ENCODE measurements around the gene SDK1. TPM values are rescaled to one million over a fixed set of nuclear protein-coding genes. Genes with fewer than 3 reads are reported as not detected.

Gene SDK1
- total and polyA plus RNA-seq, 10 of the 15 experiments (the other 5 are each of a cell fraction or from before 2014, with no cell fraction given), result 0.14 to 0.33 TPM; not detected in 8

DNA sequence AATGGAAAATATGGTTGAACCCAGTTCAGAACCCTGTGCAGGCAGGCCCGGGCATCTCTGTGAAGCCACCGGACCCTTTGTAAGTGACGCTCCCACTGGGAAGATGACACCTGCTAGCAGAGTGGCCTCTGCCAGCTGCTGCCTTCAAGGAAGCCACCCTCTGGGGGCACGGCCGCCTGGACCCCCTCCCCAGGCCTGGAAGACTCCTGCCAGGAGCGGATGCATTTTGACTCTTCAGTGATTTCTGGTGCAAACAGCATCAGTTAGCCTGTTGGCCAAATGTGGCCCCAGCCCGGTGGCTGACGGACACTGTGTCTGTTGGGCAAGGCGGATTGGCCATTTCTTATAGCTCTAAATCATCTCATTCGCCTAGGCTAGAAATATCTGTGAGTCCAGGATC is 867.0 kb downstream of the SDK1 start:
- BruUV-seq (replicated peaks), result no TSS peak
- FAIRE-seq (no peak), ATAC-seq (no peak), DNase-seq (ENCODE audit: low read depth, low spot score) (no peak)
- H2AFZ ChIP-seq (ENCODE audit: control insufficient read depth, low read depth, low read length), result no peak overlapping the region
- TF ChIP-seq IRF4 (IDR thresholded peaks at IDR 0.05; ENCODE audit: low read depth, low read length) (no peak), KDM1A (IDR thresholded peaks at IDR 0.05; ENCODE audit: borderline replicate concordance) (no peak), SP1 (IDR thresholded peaks at IDR 0.05; ENCODE audit: low read depth, low read length) (no peak), EZH2 (IDR thresholded peaks at IDR 0.05; ENCODE audit: borderline replicate concordance, control insufficient read depth, low read depth, low read length) (no peak)
- in situ Hi-C loops (cut with MboI), result no loop called here
- ChIA-PET POLR2A (no interaction called here), RAD21 (ENCODE audit: unreplicated experiment) (no interaction called here), SMC1A (ENCODE audit: uncharacterized antibody, unreplicated experiment) (no interaction called here), CTCF (no interaction called here)
- H3K4me3 ChIP-seq, result no peak overlapping the region
- H3K27ac ChIP-seq (ENCODE audit: control insufficient read depth, insufficient read depth), result no peak overlapping the region
- no peaks in the 10 kb centered on the region for H3K27me3 ChIP-seq (replicated peaks in 1 of 2; ENCODE audit: control insufficient read depth in 2 of 2, insufficient read depth in 2 of 2, low read length in 1 of 2)
- no peak overlapping the region for H3K4me2 ChIP-seq (ENCODE audit: control insufficient read depth, insufficient read depth)
- H3K9me3 ChIP-seq (replicated peaks; ENCODE audit: control insufficient read depth, insufficient read depth, low read length), result no peaks in the 10 kb centered on the region; the same call in 2 of the 3 replicates
- 28% methylated on average over 10 of the region's 10 CpGs for WGBS (ENCODE audit: insufficient coverage, insufficient replicate concordance, low lambda C conversion rate, missing lambda C conversion rate)
- no peaks in the 10 kb centered on the region for H3K4me1 ChIP-seq (ENCODE audit: control insufficient read depth, insufficient read depth, low read length)
- H4K20me1 ChIP-seq (ENCODE audit: control insufficient read depth, insufficient read depth), result no peaks in the 10 kb centered on the region
- H3K36me3 ChIP-seq (ENCODE audit: control insufficient read depth in 2 of 2, insufficient read depth in 2 of 2, low read length in 1 of 2), result no peaks in the 10 kb centered on the region
- no peaks in the 10 kb centered on the region for H3K79me2 ChIP-seq (ENCODE audit: control insufficient read depth, insufficient read depth, low read length)
- no peak overlapping the region for H3K9ac ChIP-seq (ENCODE audit: control insufficient read depth, insufficient read depth, low read length)
- intact Hi-C loops (cut with micrococcal nuclease; ENCODE audit: unreplicated experiment), result no loop called here

DNA sequence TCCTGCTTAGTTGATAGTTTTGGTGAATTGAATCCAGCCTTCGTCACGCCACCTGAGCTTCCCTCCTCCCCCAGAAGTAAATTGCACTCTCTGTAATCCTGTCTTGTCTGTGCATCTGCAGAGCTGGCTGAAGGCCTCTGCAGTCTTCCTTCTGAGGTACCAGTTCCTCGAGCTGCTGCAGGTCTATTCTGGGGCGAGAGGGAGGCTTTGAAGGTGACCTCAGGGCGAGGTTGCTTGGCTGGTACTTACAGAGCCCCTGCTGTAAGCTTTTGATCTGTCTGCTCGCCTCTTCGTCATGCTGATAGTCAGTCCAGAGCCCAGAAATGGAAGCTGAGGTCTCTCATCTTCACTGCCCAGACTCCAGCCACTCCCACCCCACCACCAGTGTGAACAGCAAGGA is 867.5 kb downstream of the SDK1 start:
- ChIA-PET POLR2A (no interaction called here), RAD21 (ENCODE audit: unreplicated experiment) (no interaction called here), SMC1A (ENCODE audit: uncharacterized antibody, unreplicated experiment) (no interaction called here)
- TF ChIP-seq, protein P1, sequence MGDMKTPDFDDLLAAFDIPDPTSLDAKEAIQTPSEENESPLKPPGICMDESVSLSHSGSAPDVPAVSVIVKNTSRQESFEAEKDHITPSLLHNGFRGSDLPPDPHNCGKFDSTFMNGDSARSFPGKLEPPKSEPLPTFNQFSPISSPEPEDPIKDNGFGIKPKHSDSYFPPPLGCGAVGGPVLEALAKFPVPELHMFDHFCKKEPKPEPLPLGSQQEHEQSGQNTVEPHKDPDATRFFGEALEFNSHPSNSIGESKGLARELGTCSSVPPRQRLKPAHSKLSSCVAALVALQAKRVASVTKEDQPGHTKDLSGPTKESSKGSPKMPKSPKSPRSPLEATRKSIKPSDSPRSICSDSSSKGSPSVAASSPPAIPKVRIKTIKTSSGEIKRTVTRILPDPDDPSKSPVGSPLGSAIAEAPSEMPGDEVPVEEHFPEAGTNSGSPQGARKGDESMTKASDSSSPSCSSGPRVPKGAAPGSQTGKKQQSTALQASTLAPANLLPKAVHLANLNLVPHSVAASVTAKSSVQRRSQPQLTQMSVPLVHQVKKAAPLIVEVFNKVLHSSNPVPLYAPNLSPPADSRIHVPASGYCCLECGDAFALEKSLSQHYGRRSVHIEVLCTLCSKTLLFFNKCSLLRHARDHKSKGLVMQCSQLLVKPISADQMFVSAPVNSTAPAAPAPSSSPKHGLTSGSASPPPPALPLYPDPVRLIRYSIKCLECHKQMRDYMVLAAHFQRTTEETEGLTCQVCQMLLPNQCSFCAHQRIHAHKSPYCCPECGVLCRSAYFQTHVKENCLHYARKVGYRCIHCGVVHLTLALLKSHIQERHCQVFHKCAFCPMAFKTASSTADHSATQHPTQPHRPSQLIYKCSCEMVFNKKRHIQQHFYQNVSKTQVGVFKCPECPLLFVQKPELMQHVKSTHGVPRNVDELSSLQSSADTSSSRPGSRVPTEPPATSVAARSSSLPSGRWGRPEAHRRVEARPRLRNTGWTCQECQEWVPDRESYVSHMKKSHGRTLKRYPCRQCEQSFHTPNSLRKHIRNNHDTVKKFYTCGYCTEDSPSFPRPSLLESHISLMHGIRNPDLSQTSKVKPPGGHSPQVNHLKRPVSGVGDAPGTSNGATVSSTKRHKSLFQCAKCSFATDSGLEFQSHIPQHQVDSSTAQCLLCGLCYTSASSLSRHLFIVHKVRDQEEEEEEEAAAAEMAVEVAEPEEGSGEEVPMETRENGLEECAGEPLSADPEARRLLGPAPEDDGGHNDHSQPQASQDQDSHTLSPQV (IDR thresholded peaks at IDR 0.05), result no peak
- TF ChIP-seq ZNF384 (IDR thresholded peaks at IDR 0.05; ENCODE audit: borderline replicate concordance, low read depth, low read length) (no peak), TCF12 (IDR thresholded peaks at IDR 0.05; ENCODE audit: low read depth, low read length) (no peak), SMARCA5 (IDR thresholded peaks at IDR 0.05) (no peak), USF2 (IDR thresholded peaks at IDR 0.05; ENCODE audit: borderline replicate concordance, low read depth, low read length) (no peak)
- TF ChIP-seq, protein P2, sequence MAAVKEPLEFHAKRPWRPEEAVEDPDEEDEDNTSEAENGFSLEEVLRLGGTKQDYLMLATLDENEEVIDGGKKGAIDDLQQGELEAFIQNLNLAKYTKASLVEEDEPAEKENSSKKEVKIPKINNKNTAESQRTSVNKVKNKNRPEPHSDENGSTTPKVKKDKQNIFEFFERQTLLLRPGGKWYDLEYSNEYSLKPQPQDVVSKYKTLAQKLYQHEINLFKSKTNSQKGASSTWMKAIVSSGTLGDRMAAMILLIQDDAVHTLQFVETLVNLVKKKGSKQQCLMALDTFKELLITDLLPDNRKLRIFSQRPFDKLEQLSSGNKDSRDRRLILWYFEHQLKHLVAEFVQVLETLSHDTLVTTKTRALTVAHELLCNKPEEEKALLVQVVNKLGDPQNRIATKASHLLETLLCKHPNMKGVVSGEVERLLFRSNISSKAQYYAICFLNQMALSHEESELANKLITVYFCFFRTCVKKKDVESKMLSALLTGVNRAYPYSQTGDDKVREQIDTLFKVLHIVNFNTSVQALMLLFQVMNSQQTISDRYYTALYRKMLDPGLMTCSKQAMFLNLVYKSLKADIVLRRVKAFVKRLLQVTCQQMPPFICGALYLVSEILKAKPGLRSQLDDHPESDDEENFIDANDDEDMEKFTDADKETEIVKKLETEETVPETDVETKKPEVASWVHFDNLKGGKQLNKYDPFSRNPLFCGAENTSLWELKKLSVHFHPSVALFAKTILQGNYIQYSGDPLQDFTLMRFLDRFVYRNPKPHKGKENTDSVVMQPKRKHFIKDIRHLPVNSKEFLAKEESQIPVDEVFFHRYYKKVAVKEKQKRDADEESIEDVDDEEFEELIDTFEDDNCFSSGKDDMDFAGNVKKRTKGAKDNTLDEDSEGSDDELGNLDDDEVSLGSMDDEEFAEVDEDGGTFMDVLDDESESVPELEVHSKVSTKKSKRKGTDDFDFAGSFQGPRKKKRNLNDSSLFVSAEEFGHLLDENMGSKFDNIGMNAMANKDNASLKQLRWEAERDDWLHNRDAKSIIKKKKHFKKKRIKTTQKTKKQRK (IDR thresholded peaks at IDR 0.05; ENCODE audit: low read depth, low read length), result no peak

More for the DNA sequence above, 867.5 kb downstream of the SDK1 start:
- Histone ChIP-seq H3K36me3 (ENCODE audit: control insufficient read depth in 2 of 2, insufficient read depth in 2 of 2, low read length in 1 of 2) (no peaks in the 10 kb centered on the region), H2AFZ (ENCODE audit: control insufficient read depth, low read depth, low read length) (no peak overlapping the region), H3K4me2 (ENCODE audit: control insufficient read depth, insufficient read depth) (no peak overlapping the region), H3K9ac (ENCODE audit: control insufficient read depth, insufficient read depth, low read length) (no peak overlapping the region), H3K27ac (ENCODE audit: control insufficient read depth, insufficient read depth) (no peak overlapping the region), H3K4me3 (no peak overlapping the region), H3K4me1 (ENCODE audit: control insufficient read depth, insufficient read depth, low read length) (no peaks in the 10 kb centered on the region), H3K9me3 (replicated peaks; ENCODE audit: control insufficient read depth, insufficient read depth, low read length) (no peaks in the 10 kb centered on the region; the same call in 2 of the 3 replicates), H4K20me1 (ENCODE audit: control insufficient read depth, insufficient read depth) (no peaks in the 10 kb centered on the region), H3K79me2 (ENCODE audit: control insufficient read depth, insufficient read depth, low read length) (no peaks in the 10 kb centered on the region), H3K27me3 (replicated peaks in 1 of 2; ENCODE audit: control insufficient read depth in 2 of 2, insufficient read depth in 2 of 2, low read length in 1 of 2) (no peaks in the 10 kb centered on the region)
- 6% methylated on average over 7 of the region's 7 CpGs for WGBS (ENCODE audit: insufficient coverage, insufficient replicate concordance, low lambda C conversion rate, missing lambda C conversion rate)
- intact Hi-C loops (cut with micrococcal nuclease; ENCODE audit: unreplicated experiment) (no loop called here), in situ Hi-C loops (cut with MboI) (no loop called here)
- no TSS peak for BruUV-seq (replicated peaks)
- FAIRE-seq, result no peak
- CTCF ChIA-PET, result no interaction called here
- no peak for DNase-seq (ENCODE audit: low read depth, low spot score)
- no peak for ATAC-seq

All from GM12878 (cell line).